ENCODE measurements around the gene ZNF277.
"Not testable (repeated sequence)": the region's sequence is repeated elsewhere in the genome, so short reads cannot be mapped to it uniquely, and the experiment has no call there.

ZNF277 gene

GRCh38 chr7:112213735-112214134, 7.2 kb downstream of the ZNF277 start:
- no peak for DNase-seq

- no peak for DNase-seq
Observed at GRCh38 chr7:112214268-112214667, 7.8 kb downstream of the ZNF277 start.

- no peak for DNase-seq
Observed at GRCh38 chr7:112214883-112215282, 8.4 kb downstream of the ZNF277 start.

- DNase-seq, result no peak
Observed at GRCh38 chr7:112215787-112216186, 9.3 kb downstream of the ZNF277 start.

- no peak for DNase-seq
Observed at GRCh38 chr7:112220877-112221434, 14.5 kb downstream of the ZNF277 start.

- no peak for DNase-seq
Observed at GRCh38 chr7:112223310-112223709, 16.8 kb downstream of the ZNF277 start.

- no peak for DNase-seq
Observed at GRCh38 chr7:112224186-112224585, 17.7 kb downstream of the ZNF277 start.

GRCh38 chr7:112225006-112225405, 18.5 kb downstream of the ZNF277 start:
- no peak for DNase-seq

- DNase-seq, result no peak
Observed at GRCh38 chr7:112226701-112227276, 20.3 kb downstream of the ZNF277 start.

GRCh38 chr7:112228632-112229031, 22.1 kb downstream of the ZNF277 start:
- DNase-seq, result no peak

- DNase-seq, result no peak
Observed at GRCh38 chr7:112232212-112232978, 25.9 kb downstream of the ZNF277 start.

- no peak for DNase-seq
Observed at GRCh38 chr7:112233048-112233697, 26.7 kb downstream of the ZNF277 start.

GRCh38 chr7:112234147-112234546, 27.7 kb downstream of the ZNF277 start:
- DNase-seq, result no peak

GRCh38 chr7:112236597-112236996, 30.1 kb downstream of the ZNF277 start:
- DNase-seq, result no peak

- no peak for DNase-seq
Observed at GRCh38 chr7:112238330-112238729, 31.8 kb downstream of the ZNF277 start.

GRCh38 chr7:112238852-112239610, 32.5 kb downstream of the ZNF277 start:
- no peak for DNase-seq

GRCh38 chr7:112248598-112248997, 42.1 kb downstream of the ZNF277 start:
- no peak for DNase-seq

- DNase-seq, result not testable (repeated sequence)
Observed at GRCh38 chr7:112249967-112250366, 43.5 kb downstream of the ZNF277 start.

GRCh38 chr7:112252141-112252540, 45.6 kb downstream of the ZNF277 start:
- no peak for DNase-seq

- DNase-seq, result no peak
Observed at GRCh38 chr7:112252691-112253090, 46.2 kb downstream of the ZNF277 start.

GRCh38 chr7:112254156-112254555, 47.7 kb downstream of the ZNF277 start:
- no peak for DNase-seq

- DNase-seq, result no peak
Observed at GRCh38 chr7:112254709-112255387, 48.4 kb downstream of the ZNF277 start.

- DNase-seq, result no peak
Observed at GRCh38 chr7:112255388-112255720, 48.9 kb downstream of the ZNF277 start.
